ENCODE data around the gene LRIT2. TPM values are rescaled to one million over a fixed set of nuclear protein-coding genes. Genes with fewer than 3 reads are reported as not detected.
"Not testable (repeated sequence)": the region's sequence is repeated elsewhere in the genome, so short reads cannot be mapped to it uniquely, and the experiment has no call there.

LRIT2 gene
- polyA plus RNA-seq, 3 donors: not detected

- Histone ChIP-seq H3K36me3 (replicated peaks in 1 of 2; ENCODE audit: control insufficient read depth in 1 of 2, insufficient read depth in 2 of 2, low read length in 2 of 2) (no peaks in the 10 kb centered on the region), H3K79me2 (ENCODE audit: insufficient read depth, low read length) (no peaks in the 10 kb centered on the region), H3K27me3 (ENCODE audit: control insufficient read depth in 2 of 2, insufficient read depth in 2 of 2, low read length in 2 of 2) (no peaks in the 10 kb centered on the region), H4K20me1 (ENCODE audit: insufficient read depth, low read length) (no peaks in the 10 kb centered on the region), H3K4me3 (replicated peaks in 1 of 3; ENCODE audit: low read depth in 2 of 3, low read length in 3 of 3) (no peak overlapping the region), H2AFZ (ENCODE audit: insufficient read depth, low read depth, low read length, poor library complexity, severe bottlenecking) (no peak overlapping the region), H3K4me2 (replicated peaks; ENCODE audit: extremely low read depth, low read length, poor library complexity, severe bottlenecking) (no peak overlapping the region), H3K9me3 (replicated peaks in 1 of 2; ENCODE audit: control insufficient read depth in 1 of 2, insufficient read depth in 1 of 2, low read length in 2 of 2) (no peaks in the 10 kb centered on the region), H3K9ac (ENCODE audit: insufficient read depth, low read length, poor library complexity, severe bottlenecking) (no peak overlapping the region), H3K27ac (ENCODE audit: low read depth in 1 of 2, low read length in 2 of 2) (no peak overlapping the region), H3K4me1 (ENCODE audit: control insufficient read depth in 1 of 2, insufficient read depth in 2 of 2, low read length in 2 of 2) (no peaks in the 10 kb centered on the region)
- Mint-ChIP-seq H3K36me3 (no peaks in the 10 kb centered on the region), H3K27me3 (ENCODE audit: low read depth in 3 of 3) (no peaks in the 10 kb centered on the region), H3K4me3 (no peak overlapping the region), H3K27ac (no peak overlapping the region), H3K4me1 (no peaks in the 10 kb centered on the region), H3K9me3 (peaks cover 0 to 9% (median 3%) of the 10 kb centered on the region in 7 donors)
- 93% methylated on average over 5 of the region's 5 CpGs for WGBS (ENCODE audit: insufficient coverage)
- no peak for TF ChIP-seq CTCF (IDR thresholded peaks at IDR 0.05)
- no peak for DNase-seq
- intact Hi-C loops (cut with micrococcal nuclease): no loop called here
These were observed 43.7 kb downstream of the LRIT2 start for GRCh38 chr10:84181631-84182030.

- H3K4me1 ChIP-seq (ENCODE audit: control insufficient read depth in 1 of 2, insufficient read depth in 2 of 2, low read length in 2 of 2); H3K9me3 ChIP-seq (replicated peaks in 1 of 2; ENCODE audit: control insufficient read depth in 1 of 2, insufficient read depth in 1 of 2, low read length in 2 of 2); H3K36me3 Mint-ChIP-seq; H3K36me3 ChIP-seq (replicated peaks in 1 of 2; ENCODE audit: control insufficient read depth in 1 of 2, insufficient read depth in 2 of 2, low read length in 2 of 2); H3K4me3 ChIP-seq (replicated peaks in 1 of 3; ENCODE audit: low read depth in 2 of 3, low read length in 3 of 3); H3K27ac ChIP-seq (ENCODE audit: low read depth in 1 of 2, low read length in 2 of 2); H3K4me3 Mint-ChIP-seq; H3K27me3 ChIP-seq (ENCODE audit: control insufficient read depth in 2 of 2, insufficient read depth in 2 of 2, low read length in 2 of 2); DNase-seq; H3K27me3 Mint-ChIP-seq (ENCODE audit: low read depth in 3 of 3); H3K27ac Mint-ChIP-seq; intact Hi-C loops (cut with micrococcal nuclease); H2AFZ ChIP-seq (ENCODE audit: insufficient read depth, low read depth, low read length, poor library complexity, severe bottlenecking); H4K20me1 ChIP-seq (ENCODE audit: insufficient read depth, low read length); H3K79me2 ChIP-seq (ENCODE audit: insufficient read depth, low read length); H3K4me1 Mint-ChIP-seq; H3K9ac ChIP-seq (ENCODE audit: insufficient read depth, low read length, poor library complexity, severe bottlenecking); H3K4me2 ChIP-seq (replicated peaks; ENCODE audit: extremely low read depth, low read length, poor library complexity, severe bottlenecking); H3K9me3 Mint-ChIP-seq: not testable (repeated sequence)
- no CpG with 5 or more reads among the region's 22 CpGs for WGBS (ENCODE audit: insufficient coverage)
These were observed 45.0 kb downstream of the LRIT2 start for GRCh38 chr10:84180386-84180785.

Measured in CD14-positive monocyte (primary cell).